ENCODE measurements around the gene TICAM1. TPM values are rescaled to one million over a fixed set of nuclear protein-coding genes. Genes with fewer than 3 reads are reported as not detected.

Gene TICAM1
- total and polyA plus RNA-seq, 10 of the 15 experiments (the other 5 are each of a cell fraction or from before 2014, with no cell fraction given): 0.31 to 31.1 (median 5.3) TPM

GRCh38 chr19:4815426-4816201 lies 15.9 kb downstream of the TICAM1 start (continued):
- TF ChIP-seq SREBF2 (IDR thresholded peaks at IDR 0.05; ENCODE audit: low read length) (no peak), NBN (IDR thresholded peaks at IDR 0.05) (0 out of 2 replicates have a peak, but pooled peaks have one; percentile 19), WRNIP1 (IDR thresholded peaks at IDR 0.05; ENCODE audit: borderline replicate concordance, low read depth, low read length) (no peak), REST (IDR thresholded peaks at IDR 0.05; ENCODE audit: low read depth, low read length) (no peak), ZNF384 (IDR thresholded peaks at IDR 0.05; ENCODE audit: borderline replicate concordance, low read depth, low read length) (no peak), CREM (IDR thresholded peaks at IDR 0.05; ENCODE audit: low read depth) (peak; percentile 34; the same call in 1 of the 2 replicates), HDGF (IDR thresholded peaks at IDR 0.05) (0 out of 2 replicates have a peak, but pooled peaks have one; percentile 11), ZBTB4 (CRISPR knock-in tag; IDR thresholded peaks at IDR 0.05) (no peak), PRDM15 (CRISPR knock-in tag; IDR thresholded peaks at IDR 0.05) (no peak), BCL3 (IDR thresholded peaks at IDR 0.05; ENCODE audit: borderline replicate concordance, insufficient read depth, low read depth, low read length, poor library complexity, severe bottlenecking) (no peak), ZBTB33 (IDR thresholded peaks at IDR 0.05) (no peak), KAT2A (conservative IDR thresholded peaks at IDR 0.05; ENCODE audit: control insufficient read depth, low read depth, low read length) (no peak), MXI1 (IDR thresholded peaks at IDR 0.05; ENCODE audit: low read depth, low read length) (peak; percentile 55; the same call in 1 of the 2 replicates), RFX5 (IDR thresholded peaks at IDR 0.05; ENCODE audit: low read depth, low read length) (no peak)
